ENCODE data around the gene TUBGCP3.

The TUBGCP3 gene

DNA sequence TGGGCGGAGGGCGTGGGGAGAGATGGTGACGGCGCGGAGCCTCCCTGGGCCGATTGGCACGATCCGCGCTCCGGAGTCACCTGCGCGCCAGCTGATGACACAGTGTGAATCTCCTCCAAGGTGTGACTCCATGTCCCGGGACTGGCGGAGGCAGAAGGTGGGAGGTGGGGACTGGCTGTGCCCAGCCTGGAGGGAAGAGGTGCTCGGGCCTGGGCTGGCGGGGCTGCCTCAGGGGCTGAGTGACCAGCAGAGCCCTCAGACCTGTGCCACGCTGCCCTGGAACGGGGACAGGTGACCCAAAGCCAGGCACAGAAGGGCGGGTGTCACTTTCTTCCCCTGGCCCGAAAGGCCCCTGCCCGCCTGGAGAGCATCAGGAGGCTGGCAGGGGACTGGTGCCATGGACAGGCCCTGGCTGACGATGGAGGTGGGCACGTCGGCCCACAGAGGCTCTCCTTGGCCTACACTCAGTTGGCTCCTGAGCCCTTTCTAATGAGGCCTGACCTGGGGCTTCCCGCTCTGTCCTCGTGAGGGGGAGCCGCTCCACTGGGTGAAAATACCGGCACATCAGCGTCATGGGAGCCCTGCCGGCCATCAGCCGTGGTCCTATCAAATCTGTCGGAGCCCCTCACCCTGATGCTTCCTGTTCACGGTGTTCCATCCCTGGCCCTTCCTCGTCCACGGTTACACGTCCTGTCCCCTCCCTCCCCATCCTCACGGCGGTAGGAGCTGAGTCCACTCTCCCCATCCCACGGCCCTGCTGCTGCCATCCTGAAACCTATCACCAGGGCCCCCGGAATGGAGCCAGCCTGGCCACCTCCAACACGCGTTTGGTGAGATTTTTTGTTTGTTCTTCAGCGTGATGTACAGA, 136.2 kb downstream of the TUBGCP3 start:
- peaks cover 9% of the 10 kb centered on the region; the same call in 1 of the 2 replicates for H3K27me3 ChIP-seq (ENCODE audit: insufficient read depth, low read length)
- TF ChIP-seq, protein P1, sequence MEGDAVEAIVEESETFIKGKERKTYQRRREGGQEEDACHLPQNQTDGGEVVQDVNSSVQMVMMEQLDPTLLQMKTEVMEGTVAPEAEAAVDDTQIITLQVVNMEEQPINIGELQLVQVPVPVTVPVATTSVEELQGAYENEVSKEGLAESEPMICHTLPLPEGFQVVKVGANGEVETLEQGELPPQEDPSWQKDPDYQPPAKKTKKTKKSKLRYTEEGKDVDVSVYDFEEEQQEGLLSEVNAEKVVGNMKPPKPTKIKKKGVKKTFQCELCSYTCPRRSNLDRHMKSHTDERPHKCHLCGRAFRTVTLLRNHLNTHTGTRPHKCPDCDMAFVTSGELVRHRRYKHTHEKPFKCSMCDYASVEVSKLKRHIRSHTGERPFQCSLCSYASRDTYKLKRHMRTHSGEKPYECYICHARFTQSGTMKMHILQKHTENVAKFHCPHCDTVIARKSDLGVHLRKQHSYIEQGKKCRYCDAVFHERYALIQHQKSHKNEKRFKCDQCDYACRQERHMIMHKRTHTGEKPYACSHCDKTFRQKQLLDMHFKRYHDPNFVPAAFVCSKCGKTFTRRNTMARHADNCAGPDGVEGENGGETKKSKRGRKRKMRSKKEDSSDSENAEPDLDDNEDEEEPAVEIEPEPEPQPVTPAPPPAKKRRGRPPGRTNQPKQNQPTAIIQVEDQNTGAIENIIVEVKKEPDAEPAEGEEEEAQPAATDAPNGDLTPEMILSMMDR (IDR thresholded peaks at IDR 0.05; ENCODE audit: low read length), result no peak
- no peak for TF ChIP-seq EZH2 (IDR thresholded peaks at IDR 0.05; ENCODE audit: borderline replicate concordance, low read length)

DNA sequence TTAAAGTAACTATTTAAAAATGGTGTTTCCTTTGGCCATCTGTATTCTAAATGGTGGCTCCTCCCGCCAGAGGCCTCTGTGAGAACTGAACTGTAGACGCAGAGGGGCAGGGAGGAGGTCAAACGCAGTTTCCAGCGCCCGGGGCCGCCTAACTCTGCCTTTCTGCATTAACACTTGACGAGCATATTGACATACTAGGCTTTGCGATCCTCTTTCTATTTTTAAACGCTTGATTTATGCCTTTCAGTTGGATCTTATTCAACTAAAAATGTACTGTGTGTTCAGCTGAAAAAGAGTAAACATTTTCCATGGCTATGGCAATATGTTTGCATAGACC, 137.1 kb downstream of the TUBGCP3 start:
- Histone ChIP-seq H4K20me1 (ENCODE audit: insufficient read depth, low read length) (no peaks in the 10 kb centered on the region), H3K27me3 (ENCODE audit: insufficient read depth, low read length) (peaks cover 7% of the 10 kb centered on the region; the same call in 1 of the 2 replicates), H2AFZ (ENCODE audit: low read length) (no peak overlapping the region), H3K4me1 (ENCODE audit: insufficient read depth, low read length, severe bottlenecking) (no peaks in the 10 kb centered on the region), H3F3A (ENCODE audit: insufficient read depth, low read length) (no peaks in the 10 kb centered on the region), H3K4me3 (ENCODE audit: low read depth, low read length, poor library complexity, severe bottlenecking) (no peak overlapping the region), H3K9ac (ENCODE audit: low read length) (no peak overlapping the region), H3K27ac (ENCODE audit: low read depth, low read length, poor library complexity, severe bottlenecking) (no peak overlapping the region), H3K9me2 (ENCODE audit: low read depth, low read length) (no peaks in the 10 kb centered on the region), H3K9me3 (ENCODE audit: low read length) (no peaks in the 10 kb centered on the region), H3K79me2 (ENCODE audit: insufficient read depth, low read length) (no peaks in the 10 kb centered on the region), H3K4me2 (ENCODE audit: low read length) (no peak overlapping the region), H3K36me3 (ENCODE audit: insufficient read depth, low read length) (no peaks in the 10 kb centered on the region)
- TF ChIP-seq, protein P1 (IDR thresholded peaks at IDR 0.05; ENCODE audit: low read length), result no peak
- no peak for TF ChIP-seq EZH2 (IDR thresholded peaks at IDR 0.05; ENCODE audit: borderline replicate concordance, low read length)

More for the DNA sequence above, 136.2 kb downstream of the TUBGCP3 start:
- no peak overlapping the region for H3K4me2 ChIP-seq (ENCODE audit: low read length)
- H3F3A ChIP-seq (ENCODE audit: insufficient read depth, low read length), result no peaks in the 10 kb centered on the region
- no peak overlapping the region for H3K9ac ChIP-seq (ENCODE audit: low read length)
- no peaks in the 10 kb centered on the region for H3K9me2 ChIP-seq (ENCODE audit: low read depth, low read length)
- no peaks in the 10 kb centered on the region for H3K4me1 ChIP-seq (ENCODE audit: insufficient read depth, low read length, severe bottlenecking)
- H4K20me1 ChIP-seq (ENCODE audit: insufficient read depth, low read length), result no peaks in the 10 kb centered on the region
- H3K79me2 ChIP-seq (ENCODE audit: insufficient read depth, low read length), result no peaks in the 10 kb centered on the region
- H3K4me3 ChIP-seq (ENCODE audit: low read depth, low read length, poor library complexity, severe bottlenecking), result no peak overlapping the region
- no peak overlapping the region for H2AFZ ChIP-seq (ENCODE audit: low read length)
- no peaks in the 10 kb centered on the region for H3K36me3 ChIP-seq (ENCODE audit: insufficient read depth, low read length)
- H3K9me3 ChIP-seq (ENCODE audit: low read length), result no peaks in the 10 kb centered on the region
- H3K27ac ChIP-seq (ENCODE audit: low read depth, low read length, poor library complexity, severe bottlenecking), result no peak overlapping the region

DNA sequence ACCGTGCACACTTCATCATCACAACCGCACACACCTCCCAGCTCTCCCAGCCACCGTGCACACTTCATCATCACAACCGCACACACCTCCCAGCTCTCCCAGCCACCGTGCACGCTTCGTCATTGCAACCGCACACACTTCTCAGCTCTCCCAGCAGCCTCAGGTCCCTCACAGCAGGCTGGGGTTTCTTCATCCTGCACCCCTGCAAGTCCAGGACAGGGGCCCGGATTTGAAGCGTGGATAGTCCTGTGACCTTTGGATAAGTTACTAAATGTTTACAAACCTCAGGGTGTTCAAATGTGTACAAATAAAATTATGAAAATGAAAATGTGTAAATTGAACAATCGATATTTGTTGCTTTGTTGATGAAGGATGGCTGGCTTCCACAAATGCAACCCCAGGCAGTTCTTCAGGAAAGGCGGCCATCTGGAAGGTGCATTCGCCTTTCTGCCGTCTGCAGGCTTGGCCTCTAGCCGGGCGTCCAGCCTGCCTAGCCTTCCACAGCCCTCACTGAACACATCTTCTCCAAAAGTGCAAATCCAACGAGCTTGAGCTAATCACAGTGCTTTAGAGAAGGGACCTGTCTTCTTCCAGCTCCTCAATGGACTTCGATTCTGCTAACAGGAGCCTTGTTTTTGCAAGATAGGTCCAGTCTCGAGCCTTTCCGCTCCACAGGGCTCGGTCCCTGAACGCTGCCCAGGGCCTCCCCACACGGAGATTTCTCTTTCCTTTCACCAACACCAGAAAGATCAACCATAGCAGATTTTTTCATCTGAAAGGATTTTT, 137.6 kb downstream of the TUBGCP3 start:
- no peak overlapping the region for H3K4me3 ChIP-seq (ENCODE audit: low read depth, low read length, poor library complexity, severe bottlenecking)
- H3K9me2 ChIP-seq (ENCODE audit: low read depth, low read length), result no peaks in the 10 kb centered on the region
- no peaks in the 10 kb centered on the region for H3K4me1 ChIP-seq (ENCODE audit: insufficient read depth, low read length, severe bottlenecking)
- no peak overlapping the region for H3K27ac ChIP-seq (ENCODE audit: low read depth, low read length, poor library complexity, severe bottlenecking)
- H3K27me3 ChIP-seq (ENCODE audit: insufficient read depth, low read length), result peaks cover 7% of the 10 kb centered on the region; the same call in 1 of the 2 replicates
- no peaks in the 10 kb centered on the region for H3K36me3 ChIP-seq (ENCODE audit: insufficient read depth, low read length)
- TF ChIP-seq, protein P1 (IDR thresholded peaks at IDR 0.05; ENCODE audit: low read length), result no peak
- TF ChIP-seq EZH2 (IDR thresholded peaks at IDR 0.05; ENCODE audit: borderline replicate concordance, low read length), result no peak
- H3F3A ChIP-seq (ENCODE audit: insufficient read depth, low read length), result no peaks in the 10 kb centered on the region
- H4K20me1 ChIP-seq (ENCODE audit: insufficient read depth, low read length), result no peaks in the 10 kb centered on the region
- H3K9me3 ChIP-seq (ENCODE audit: low read length), result no peaks in the 10 kb centered on the region
- no peak overlapping the region for H3K4me2 ChIP-seq (ENCODE audit: low read length)
- no peak overlapping the region for H2AFZ ChIP-seq (ENCODE audit: low read length)
- H3K79me2 ChIP-seq (ENCODE audit: insufficient read depth, low read length), result no peaks in the 10 kb centered on the region
- H3K9ac ChIP-seq (ENCODE audit: low read length), result no peak overlapping the region

Data from OCI-LY1 (cell line).